Progenitor cell of endocrine pancreas (in vitro differentiated cells): Measurements from ENCODE around the gene CALHM1. TPM values are rescaled to one million over a fixed set of nuclear protein-coding genes. Genes with fewer than 3 reads are reported as not detected.

Source experiments
- DNase-seq: peaks from one replicate; pipeline ENCODE4 v3.0.0; 2021; ENCODE audit warnings: low spot score; ENCODE audit not compliant: unreplicated experiment
- H3K27ac Mint-ChIP-seq: 2 replicates; pipeline ENCODE4 v1.8.0; 2021; ENCODE audit warnings: mild to moderate bottlenecking, moderate library complexity, mixed read lengths
- H3K27me3 Mint-ChIP-seq: 2 replicates; pipeline ENCODE4 v1.8.0; 2021; ENCODE audit warnings: mixed read lengths
- H3K36me3 Mint-ChIP-seq: 2 replicates; pipeline ENCODE4 v1.8.0; 2022; ENCODE audit warnings: mixed read lengths; ENCODE audit not compliant: insufficient read depth
- H3K4me1 Mint-ChIP-seq: 2 replicates; pipeline ENCODE4 v1.8.0; 2021; ENCODE audit warnings: low read depth, mixed read lengths
- H3K4me3 Mint-ChIP-seq: 2 replicates; pipeline ENCODE4 v1.8.0; 2021; ENCODE audit warnings: low read depth, mild to moderate bottlenecking, moderate library complexity, mixed read lengths
- H3K9me3 Mint-ChIP-seq: 2 replicates; pipeline ENCODE4 v1.8.0; 2021; ENCODE audit warnings: low read depth, mixed read lengths
- total RNA-seq: library from RNA; stranded (reverse); gene quantifications from 2 replicates; pipeline ENCODE4 v1.2.1, GENCODE V29; 2021
- TF ChIP-seq, protein P1 (sequence below): fragments of 200-600 bp; sonication (generic); IDR thresholded peaks from one replicate; pipeline ENCODE4 v1.5.0; 2021; ENCODE audit warnings: antibody characterized with exemption, mild to moderate bottlenecking; ENCODE audit not compliant: unreplicated experiment

CALHM1 gene
- total RNA-seq, 1 donor from 2014 or later, result not detected

DNA sequence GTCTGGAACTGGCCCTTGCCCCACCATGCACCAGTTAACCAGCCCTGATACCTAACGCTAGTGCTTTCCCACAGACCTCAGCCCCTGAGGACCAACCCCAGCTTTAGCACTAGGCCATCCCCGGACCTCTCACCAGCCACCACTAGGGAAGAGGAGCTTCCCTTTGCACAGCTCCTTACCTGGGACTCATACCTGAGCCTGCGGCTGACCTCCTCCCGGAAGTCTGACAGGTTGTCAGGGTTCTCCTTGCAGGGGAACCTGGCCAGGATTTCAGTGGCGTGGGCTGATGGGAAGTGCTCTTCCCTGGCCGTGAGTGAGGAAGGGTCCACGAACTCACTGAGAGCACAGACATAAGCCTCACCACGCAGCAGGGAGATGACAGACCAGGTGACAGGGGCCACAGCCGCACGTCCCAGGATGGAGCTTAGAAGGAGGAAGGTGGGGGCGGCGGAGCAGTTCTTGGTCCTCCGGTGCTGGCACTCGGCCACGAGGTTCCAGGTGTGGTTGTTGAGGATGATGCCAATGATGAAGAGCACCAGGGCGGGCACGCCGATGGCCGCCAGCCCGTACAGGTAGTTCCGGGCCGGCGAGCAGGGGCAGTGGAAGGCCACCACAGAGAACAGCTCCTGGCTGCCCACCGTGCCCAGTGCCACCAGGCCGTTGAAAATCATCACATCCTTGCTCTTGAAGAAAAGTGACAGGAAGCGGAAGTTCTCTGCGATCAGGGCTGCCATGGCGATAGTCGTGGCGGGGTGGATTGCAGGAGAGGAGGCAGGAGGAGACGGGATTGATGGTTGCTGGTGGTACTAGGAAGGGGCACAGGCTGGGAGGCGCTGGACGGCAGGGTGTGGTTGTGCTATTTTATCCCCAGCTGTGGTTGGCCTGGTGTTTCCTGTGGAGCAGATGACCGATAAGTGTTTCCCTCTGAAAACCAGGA, 9.2 kb downstream of the CALHM1 start:
- Mint-ChIP-seq H3K27ac (no peak overlapping the region), H3K4me1 (no peaks in the 10 kb centered on the region)

DNA sequence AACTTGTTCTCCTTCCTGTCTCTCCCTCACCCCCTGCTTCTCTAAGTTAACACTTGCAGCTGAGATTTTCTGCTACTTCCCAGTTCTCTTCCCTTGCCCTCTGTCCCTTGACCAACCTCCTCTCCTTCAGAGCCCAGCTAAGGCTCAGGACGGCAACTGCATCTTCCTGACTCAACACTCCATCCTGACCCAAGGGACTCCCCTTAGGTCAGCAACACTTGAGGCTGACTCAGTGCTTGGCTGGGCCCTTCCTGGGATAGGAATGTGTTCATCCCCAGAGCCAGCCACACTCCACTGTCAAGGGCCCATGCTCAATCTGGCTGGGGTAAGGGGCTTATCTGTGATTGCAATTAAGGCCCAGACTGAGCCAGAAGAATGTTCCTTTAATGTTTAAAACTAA, 10.0 kb downstream of the CALHM1 start:
- H3K36me3 Mint-ChIP-seq, result peaks cover 14% of the 10 kb centered on the region
- no peak for DNase-seq
- TF ChIP-seq, protein P1, sequence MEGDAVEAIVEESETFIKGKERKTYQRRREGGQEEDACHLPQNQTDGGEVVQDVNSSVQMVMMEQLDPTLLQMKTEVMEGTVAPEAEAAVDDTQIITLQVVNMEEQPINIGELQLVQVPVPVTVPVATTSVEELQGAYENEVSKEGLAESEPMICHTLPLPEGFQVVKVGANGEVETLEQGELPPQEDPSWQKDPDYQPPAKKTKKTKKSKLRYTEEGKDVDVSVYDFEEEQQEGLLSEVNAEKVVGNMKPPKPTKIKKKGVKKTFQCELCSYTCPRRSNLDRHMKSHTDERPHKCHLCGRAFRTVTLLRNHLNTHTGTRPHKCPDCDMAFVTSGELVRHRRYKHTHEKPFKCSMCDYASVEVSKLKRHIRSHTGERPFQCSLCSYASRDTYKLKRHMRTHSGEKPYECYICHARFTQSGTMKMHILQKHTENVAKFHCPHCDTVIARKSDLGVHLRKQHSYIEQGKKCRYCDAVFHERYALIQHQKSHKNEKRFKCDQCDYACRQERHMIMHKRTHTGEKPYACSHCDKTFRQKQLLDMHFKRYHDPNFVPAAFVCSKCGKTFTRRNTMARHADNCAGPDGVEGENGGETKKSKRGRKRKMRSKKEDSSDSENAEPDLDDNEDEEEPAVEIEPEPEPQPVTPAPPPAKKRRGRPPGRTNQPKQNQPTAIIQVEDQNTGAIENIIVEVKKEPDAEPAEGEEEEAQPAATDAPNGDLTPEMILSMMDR, result no peak
- H3K27me3 Mint-ChIP-seq, result no peaks in the 10 kb centered on the region
- H3K4me1 Mint-ChIP-seq, result no peaks in the 10 kb centered on the region
- no peak overlapping the region for H3K27ac Mint-ChIP-seq
- H3K9me3 Mint-ChIP-seq, result no peaks in the 10 kb centered on the region
- H3K4me3 Mint-ChIP-seq, result no peak overlapping the region

More for the DNA sequence above, 9.2 kb downstream of the CALHM1 start:
- Mint-ChIP-seq H3K4me3 (no peak overlapping the region), H3K36me3 (peaks cover 12% of the 10 kb centered on the region), H3K27me3 (no peaks in the 10 kb centered on the region), H3K9me3 (no peaks in the 10 kb centered on the region)
- DNase-seq, result no peak
- TF ChIP-seq, protein P1, result no peak

DNA sequence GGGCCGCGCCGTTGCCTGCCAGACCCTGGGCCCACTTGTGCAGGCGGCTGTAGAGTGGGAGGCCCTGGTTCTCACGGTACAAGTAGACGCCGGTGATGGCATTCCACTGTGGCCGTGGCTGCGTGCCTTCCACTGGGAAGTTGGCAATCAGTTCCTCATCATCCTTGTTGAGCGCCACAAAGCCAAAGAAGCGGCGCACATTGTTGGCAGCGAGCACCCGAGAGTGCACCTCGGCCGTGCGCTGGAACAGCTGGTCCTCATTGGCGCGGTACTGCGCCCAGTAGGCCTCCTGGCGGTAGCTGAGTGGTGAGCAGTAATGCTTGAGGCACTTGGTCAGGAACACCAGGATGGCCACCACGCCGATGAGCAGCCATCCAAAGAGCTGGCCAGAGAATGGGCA, 11.5 kb downstream of the CALHM1 start:
- H3K9me3 Mint-ChIP-seq, result no peaks in the 10 kb centered on the region
- no peaks in the 10 kb centered on the region for H3K27me3 Mint-ChIP-seq
- H3K4me3 Mint-ChIP-seq, result no peak overlapping the region
- H3K36me3 Mint-ChIP-seq, result peaks cover 21% of the 10 kb centered on the region
- no peak overlapping the region for H3K27ac Mint-ChIP-seq
- TF ChIP-seq, protein P1, result no peak
- no peak for DNase-seq
- H3K4me1 Mint-ChIP-seq, result no peaks in the 10 kb centered on the region

DNA sequence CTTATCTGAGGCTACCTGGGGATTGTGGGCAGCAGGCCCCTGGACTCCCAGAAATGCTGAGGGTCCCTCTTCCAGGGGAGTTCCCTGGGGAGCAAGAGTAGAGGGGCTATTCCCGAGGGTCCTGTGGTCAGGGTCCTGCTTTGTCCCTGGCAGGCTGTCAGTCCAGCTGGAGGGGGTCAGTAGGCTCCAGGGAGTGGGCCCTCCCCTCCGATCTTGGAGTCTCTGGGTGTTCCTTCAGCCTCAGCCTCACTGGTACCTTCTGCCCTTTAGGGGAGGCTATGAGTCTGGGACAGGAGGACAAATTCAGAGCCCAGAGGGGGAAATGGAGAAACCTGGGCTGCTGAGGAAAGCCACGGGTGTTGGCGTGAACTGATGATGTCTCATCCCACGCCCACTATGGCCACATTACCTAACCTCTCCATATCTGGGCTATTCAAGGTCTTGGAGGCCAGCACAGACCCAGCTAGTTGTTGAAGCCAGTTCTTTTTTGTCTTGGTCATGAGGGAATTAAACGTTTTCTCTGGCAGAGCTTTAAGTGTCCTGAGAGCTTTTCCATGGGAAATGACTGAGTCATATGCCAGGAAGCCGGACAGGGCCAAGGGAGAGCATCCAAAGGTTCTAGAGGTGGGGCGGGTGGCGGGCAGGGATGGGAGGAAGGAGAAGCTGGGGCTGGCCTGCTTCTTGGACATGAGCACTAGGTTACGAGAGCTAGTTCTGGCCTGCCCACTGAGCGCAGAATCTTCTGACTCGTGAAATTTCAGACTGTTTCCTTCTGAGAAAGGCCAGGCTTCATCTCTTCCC, 12.7 kb downstream of the CALHM1 start:
- Mint-ChIP-seq H3K27me3 (no peaks in the 10 kb centered on the region), H3K4me1 (no peaks in the 10 kb centered on the region), H3K27ac (no peak overlapping the region), H3K36me3 (peaks cover 24% of the 10 kb centered on the region), H3K4me3 (no peak overlapping the region), H3K9me3 (no peaks in the 10 kb centered on the region)
- no peak for DNase-seq
- TF ChIP-seq, protein P1, result no peak

DNA sequence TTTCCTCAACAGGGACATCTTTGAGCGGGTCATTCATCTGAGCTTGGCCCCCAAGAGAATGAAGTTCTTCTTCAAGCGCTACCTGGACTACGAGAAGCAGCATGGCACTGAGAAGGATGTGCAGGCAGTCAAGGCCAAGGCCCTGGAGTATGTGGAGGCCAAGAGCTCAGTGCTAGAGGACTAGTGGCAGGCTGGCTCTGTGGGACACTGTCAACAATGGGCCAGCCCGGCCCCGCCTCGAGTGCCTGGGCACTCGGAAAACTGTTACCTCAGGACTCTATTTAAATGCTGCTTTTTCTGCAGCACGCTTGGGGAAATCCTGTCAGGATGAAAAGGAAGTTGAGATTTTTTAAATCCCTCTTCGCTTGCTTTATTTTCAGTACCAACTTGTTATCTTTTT, 13.3 kb downstream of the CALHM1 start:
- no peaks in the 10 kb centered on the region for H3K4me1 Mint-ChIP-seq
- peaks cover 24% of the 10 kb centered on the region for H3K36me3 Mint-ChIP-seq
- H3K27ac Mint-ChIP-seq, result no peak overlapping the region
- no peaks in the 10 kb centered on the region for H3K27me3 Mint-ChIP-seq
- TF ChIP-seq, protein P1, result no peak
- H3K9me3 Mint-ChIP-seq, result no peaks in the 10 kb centered on the region
- no peak overlapping the region for H3K4me3 Mint-ChIP-seq
- no peak for DNase-seq
